Amygdala (tissue), 56 donors: ENCODE measurements around the gene VDR.

Experiments used
- DNase-seq, 56 donors: peaks; one replicate each; lab custom pipeline; 2025; lab: John Stamatoyannopoulos, UW

Gene VDR

DNA sequence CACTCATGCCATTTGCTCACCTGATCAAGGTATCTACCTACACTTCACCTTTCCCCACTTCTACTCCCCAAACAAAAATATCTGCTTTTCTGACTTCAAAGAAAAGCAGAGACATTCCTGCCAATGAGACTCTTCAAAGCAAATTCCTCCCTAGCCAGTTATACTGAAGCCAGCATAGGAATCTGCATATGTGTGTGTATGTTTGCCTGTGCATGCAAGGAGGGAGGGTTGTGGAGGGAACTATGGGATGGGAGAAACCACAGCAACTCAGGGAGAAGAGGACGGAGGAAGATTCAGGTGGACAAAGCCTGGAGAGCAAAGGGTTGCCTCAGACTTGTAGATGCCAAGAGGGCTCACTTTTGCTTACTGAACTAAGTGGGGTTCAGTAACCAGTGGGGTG is 26.4 kb upstream of the VDR start:
- DNase-seq: no peak

GRCh38 chr12:47930634-47931033 is 25.8 kb upstream of the VDR start:
- no peak for DNase-seq

DNA sequence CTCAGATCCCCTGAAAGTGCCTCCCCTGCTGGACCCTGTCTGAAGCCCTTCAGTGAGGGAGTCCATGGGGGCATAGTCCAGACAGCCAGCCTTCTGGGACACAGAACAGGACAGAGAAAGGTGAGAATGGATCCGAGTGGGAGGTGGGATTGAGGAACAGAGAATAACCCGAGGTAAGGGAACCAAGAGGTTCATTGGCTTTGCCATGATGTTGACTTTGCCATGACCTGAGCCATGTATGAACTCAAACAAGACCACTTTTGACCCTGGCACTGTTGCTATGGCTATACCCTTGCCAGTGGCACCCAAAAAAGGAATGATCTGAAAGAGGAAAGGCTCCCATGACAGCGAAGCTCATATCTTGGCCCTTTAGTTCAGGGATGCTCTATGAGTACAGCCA is 22.6 kb upstream of the VDR start:
- no peak for DNase-seq

DNA sequence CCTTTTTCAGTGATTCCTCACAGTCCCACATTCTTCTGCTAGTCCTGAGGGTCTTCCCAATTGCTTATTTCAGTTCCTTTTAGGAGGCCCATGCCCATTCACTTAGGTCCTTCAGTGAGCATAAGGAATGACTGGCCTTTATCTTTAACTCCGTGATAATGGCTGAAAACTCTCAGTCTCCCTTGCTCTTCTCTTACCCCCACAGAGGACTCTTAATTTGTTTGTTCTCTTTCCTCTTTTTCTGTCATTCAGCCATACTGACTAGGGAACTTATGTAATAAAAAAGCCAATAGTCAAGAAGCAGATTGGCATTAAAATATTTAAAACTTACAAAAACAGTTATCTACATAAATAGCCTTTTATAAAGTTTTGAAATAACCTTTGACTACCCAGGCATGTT is 17.1 kb upstream of the VDR start:
- DNase-seq: no peak

DNA sequence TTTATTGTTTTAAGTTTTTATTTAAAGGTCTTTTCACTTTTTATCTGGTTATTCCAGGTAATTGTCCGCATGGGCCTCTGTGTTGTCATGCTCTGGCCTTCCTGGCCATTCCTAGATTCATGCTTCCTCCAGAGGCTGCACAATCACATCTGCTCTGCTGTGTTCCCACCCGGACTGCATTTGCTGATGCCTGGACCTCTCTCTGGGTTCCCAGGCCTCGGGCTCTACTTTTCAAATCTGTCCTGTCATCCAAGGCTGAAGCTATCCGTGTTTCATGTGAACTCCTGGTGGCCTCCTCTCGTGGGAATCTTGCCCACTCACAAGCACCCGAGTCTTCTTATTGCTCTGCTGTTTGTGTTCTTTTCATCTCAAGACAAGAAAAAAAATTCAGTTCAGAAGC is 16.1 kb upstream of the VDR start:
- no peak for DNase-seq

DNA sequence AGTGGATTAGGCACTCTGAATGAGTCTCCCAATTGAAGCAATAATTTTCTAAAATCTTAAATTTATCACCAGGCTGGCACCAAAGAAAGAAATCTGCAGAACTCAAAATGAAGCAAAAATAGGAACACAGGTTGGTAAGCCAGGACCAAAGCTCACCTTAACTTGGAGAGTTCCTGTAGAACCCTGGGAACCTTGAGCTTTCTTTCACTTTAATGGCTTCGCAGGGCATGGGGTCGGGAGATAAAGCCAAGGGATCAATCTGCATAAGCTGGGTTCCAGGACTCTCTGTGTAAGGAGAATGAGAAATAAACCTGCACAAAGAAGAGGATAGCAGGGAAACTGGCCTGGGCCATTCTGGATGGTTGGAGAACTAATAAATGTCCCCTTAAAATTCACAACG is 8.3 kb upstream of the VDR start:
- no peak for DNase-seq

GRCh38 chr12:47912556-47912955 is 7.8 kb upstream of the VDR start:
- no peak for DNase-seq

DNA sequence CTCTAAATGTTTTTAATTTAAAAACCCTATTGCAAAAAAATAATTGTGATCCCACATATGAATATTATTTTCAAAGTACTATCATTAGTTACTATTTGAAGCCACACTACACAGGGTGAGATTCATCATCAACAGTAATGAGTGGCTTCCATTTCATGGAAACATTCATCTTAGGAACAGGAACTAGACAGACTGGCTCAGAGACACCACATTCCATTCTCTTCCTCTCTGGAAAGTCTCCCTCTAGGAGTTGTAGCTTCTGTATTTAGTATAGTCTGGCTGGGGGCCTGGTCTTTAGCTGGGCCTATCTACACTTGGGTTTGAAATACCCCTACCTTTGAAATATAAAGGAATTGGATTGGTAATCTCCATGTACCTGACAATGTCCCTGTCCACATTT is 6.2 kb upstream of the VDR start:
- DNase-seq: no peak

DNA sequence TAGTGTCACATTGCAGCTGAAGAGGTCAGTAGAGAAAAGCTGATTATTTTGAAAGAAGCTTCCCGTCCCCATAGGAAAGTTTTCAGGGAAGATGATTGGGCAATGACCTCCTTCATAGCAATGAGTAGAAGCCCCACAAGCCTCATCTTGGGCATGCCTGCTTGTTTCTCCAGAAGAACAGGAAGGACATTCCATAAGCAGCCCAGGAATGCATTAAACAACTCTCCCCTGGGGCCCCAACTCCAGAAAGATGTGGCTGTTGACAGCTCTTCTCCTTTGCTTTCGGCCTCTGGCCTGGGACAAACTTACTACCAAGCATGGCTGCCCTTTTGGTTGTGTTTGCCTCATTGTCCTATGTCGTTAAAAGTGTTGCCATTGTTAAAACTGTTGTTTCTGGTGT is 5.7 kb upstream of the VDR start:
- no peak for DNase-seq

GRCh38 chr12:47909839-47910465 is 5.2 kb upstream of the VDR start:
- no peak for DNase-seq

DNA sequence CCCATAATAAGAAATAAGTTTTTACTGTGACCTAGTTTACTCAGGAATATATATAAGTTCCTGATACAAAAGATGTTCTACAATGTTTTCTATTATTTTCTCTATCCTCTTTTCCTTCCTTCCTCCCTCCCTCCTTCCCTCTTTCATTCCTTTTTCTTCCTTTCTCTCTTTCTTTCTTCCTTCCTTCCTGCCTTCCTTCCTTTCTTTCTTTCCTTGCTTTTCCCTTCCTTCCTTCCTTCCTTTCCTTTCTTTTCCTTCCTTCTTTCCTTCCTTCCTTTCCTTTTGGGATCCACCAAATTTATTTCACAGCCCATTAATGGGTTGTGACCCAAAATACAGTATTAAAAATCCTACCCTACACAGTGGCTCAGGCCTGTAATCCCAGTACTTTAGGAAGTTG is 3.9 kb upstream of the VDR start:
- DNase-seq: no peak

DNA sequence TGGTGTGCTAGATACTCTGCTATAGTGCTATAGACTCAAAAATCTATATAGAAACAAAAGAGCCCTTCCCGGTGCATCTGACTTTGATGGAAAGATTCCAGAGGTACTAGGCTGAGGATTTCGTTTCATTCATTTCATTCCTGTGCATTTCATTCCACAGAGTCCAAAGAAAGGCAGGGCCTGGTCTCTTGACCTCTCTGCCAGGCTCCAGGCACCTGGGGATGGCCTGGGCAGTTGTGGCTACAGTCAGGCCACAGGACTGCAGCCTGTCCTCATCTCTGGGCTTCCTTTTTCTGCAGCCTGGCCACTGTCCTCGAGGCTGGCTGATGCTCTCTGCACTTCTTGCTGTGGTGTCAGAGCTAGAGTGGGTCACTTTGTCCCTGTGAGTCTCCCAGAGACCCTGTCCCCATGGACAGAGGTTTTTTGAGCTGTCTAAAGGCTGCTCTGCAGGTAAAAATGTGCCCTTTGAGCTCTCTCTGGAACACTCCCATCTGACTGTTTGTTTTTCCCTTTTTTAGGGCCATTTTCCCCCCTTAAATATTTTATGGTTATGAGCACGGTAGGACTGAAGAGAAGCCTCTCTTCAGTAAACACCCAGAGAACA is 3.2 kb upstream of the VDR start:
- DNase-seq: no peak

DNA sequence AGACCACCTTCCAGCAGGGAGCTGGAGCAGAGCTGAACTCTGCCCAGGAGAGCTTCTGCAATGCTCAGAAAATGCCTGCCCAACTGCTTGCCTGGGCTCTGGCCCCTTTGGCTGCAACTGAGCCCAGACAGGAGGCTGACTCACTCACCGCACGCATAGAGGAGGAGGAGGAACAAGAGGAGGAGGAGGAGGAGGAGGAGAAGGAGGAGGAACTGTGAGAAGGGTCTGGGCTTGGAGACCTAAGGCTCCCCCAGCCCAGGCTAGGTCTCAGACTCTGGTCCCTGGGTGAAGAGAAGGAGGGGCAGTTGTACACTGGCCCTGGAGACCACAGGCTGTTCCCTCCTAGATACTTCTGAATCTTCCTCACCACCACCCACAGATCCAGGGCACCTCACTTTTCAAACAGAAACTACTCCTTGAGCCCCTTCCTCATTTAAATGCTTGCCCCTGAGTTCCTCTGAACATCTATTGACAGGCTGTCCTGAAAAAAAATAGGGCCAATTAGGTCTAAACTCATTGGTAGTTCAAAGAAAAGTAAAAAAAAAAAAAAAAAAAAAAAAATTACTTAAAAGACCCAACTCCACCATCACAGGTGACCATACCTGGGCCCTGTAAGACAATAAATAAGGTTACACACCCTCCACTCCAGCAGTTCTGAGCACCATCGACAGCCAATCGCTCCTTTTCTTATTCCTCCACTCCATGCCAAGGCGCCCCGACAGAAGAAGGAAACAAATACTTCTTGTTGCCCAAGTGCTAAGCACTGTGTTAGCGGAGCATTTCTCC is 674 bp downstream of the VDR start:
- no peak for DNase-seq

DNA sequence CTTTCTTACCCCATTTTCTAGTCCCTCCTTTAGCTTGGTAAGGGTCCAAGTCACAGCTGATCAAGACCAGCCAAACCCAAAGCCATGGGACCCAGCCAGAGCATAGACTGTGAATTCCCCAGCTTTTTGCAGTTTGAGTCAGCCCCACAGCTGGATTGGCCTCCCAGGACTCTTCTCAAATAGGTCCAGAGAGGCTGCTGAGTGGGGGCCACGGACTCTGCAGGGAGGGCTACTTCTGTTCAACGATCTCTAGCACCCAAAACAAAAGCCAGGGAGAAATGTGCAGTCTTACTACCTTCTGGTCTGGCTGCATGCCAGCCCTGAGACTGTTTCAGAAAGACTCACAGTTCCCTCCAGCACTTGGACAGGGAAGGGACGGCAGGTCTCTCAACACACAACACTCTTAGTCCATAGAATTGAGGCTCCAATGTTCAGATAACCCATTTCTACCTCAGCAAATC is 1.6 kb downstream of the VDR start:
- no peak for DNase-seq

DNA sequence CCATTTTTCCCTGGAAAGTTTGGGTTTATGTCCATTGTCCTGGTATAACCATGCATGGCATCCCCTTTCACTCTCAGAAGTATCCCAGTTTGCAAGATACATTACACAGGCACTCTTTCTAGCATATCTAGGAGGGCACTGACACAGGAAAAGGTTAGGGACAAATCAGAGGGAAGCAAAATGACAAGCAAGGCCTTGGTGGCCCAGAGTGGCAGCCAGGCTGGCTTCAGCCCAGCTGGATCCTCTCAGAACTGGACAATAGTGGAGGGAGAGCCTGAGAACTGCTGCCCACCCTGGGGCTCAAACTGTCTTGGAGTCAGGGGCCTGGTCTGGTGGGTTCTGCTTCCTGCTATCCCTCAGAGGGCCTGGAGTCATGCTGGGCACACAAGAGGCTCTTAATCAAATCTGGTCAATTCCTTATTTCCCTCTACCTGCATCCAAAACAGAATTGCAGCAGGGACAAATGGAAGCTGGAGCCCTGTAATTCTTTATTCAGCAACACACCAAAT is 2.6 kb downstream of the VDR start:
- DNase-seq: no peak

- no peak for DNase-seq
Observed at GRCh38 chr12:47901718-47902093, 3.1 kb downstream of the VDR start.

DNA sequence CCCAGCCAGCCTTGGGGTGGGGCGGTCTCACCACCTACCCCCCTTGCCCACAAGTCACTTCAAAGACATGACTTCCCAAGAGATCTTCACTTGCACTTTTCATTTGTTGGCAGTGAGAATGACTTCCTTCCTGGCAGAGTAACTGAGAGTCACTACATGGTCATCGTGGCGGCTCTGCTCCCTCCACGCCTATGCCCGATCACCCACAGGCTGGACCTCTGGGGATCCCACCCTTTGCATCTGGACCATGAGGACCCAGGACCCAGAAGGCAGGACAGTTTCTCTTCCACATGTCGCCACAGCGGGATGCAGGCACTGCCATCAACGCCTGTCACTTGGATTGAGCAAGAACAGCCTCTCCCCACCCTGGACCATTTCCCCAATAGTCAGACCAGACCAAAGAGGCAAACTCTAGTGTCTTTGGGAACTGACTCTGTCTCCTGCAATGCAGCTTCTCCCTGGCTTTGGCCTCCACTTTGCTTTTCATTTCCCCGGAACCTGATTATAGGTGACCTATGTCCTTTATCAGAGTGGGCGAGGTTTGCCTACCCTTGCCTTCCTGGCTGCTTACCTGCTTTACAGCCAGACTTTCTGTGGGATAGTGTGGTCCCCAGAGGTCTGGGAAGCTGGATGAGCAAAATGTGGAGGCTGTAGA is 3.6 kb downstream of the VDR start:
- DNase-seq: no peak

DNA sequence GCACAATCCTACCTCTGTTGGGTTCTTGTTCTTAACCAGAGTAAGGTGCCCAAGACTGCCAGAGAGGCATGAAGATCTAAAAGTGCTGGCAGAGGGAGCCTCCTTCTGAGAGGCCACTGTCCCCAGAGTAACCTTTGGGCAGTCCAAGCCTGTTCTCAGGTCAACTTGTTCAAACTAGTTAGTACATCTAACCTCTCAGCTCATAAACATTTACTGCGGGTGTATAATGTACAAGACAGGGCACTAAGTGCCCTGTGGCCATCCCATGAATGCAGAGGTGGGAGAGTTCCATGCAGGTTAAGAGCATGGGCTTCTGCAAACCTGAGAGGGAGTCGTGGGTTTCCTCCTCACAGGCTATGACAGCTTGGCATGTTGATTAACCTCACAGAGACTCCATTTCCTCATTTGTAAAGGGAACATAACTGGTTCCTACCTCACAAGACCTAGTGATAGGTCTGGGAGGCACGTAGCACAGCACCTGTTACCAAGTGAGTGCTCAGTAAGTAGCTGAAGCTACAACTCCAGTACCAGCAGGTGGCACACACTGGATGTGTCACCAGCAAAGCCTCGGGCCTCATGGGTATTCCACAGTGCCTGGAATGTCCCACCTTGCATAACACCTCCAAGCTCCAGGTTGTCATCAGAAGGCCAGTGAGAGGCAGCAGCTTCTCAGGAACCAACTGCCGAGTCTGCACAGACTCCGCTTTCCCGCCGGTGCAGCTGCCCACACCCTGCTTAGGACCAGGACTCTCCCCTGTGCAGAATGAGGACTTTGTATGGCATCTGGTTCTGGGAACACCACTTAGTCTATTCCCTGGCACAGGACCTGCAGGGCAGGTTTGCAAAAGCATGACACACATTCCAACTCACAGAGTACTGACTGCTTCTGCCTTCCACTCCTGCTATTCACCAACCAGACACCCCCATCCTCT is 4.4 kb downstream of the VDR start:
- no peak for DNase-seq

DNA sequence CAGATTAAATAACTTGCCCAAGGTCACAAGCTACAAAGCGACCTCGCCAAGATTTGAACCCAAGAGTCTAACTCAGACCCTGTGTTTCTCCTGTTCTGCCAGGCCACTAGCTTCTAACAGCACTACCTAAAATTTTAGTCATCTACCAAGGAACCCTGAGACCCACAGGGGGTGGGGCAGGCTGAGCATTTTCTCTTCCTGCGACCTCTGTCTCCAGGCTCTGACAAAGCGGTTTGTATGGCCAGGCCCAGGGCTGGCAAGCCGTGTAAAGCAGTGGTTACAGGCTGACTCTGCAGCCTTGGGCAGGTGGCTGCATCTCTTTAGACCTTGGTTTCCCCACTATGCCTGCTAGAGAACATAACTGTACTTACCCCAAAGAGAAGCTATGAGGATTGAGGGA is 5.3 kb downstream of the VDR start:
- DNase-seq: no peak

DNA sequence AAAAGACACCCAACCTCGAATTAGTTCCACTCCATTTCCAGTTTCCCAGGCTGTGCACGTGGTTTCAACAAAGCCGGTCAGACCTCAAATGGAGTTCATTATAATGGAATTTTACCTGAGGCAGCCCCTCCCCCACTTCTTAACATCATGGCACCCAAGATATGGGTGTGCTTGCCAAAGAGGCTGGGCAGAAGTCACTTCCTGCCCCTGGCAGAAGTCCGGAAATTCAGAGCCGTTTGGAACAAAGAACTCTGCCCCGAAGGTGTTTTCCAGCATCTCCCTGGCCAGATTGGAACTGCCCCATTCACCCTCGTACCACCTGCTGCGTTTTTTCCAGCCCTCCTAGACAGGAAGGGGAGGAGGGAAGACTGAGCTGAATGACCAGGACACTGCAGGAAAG is 8.2 kb downstream of the VDR start:
- DNase-seq: no peak
